H1 (cell line): ENCODE data around the gene GLG1. TPM values are rescaled to one million over a fixed set of nuclear protein-coding genes. Genes with fewer than 3 reads are reported as not detected.
"Not testable (repeated sequence)": the region's sequence is repeated elsewhere in the genome, so short reads cannot be mapped to it uniquely, and the experiment has no call there.

Experiments used
- CTCF ChIA-PET: fragments of 300-600 bp; sonication (Branson Sonifier 250); formaldehyde crosslinking; loops from one replicate; lab custom pipeline; 2021; ENCODE audit not compliant: partially characterized antibody; lab: Charles Lee
- POLR2A ChIA-PET: fragments of 300-600 bp; sonication (Branson Sonifier 250); formaldehyde crosslinking; loops from one replicate; lab custom pipeline; 2021; ENCODE audit warnings: inconsistent platforms; ENCODE audit not compliant: partially characterized antibody; lab: Charles Lee
- DNase-seq, 2 experiments: peaks; one replicate each; pipeline versions ENCODE4 v3.0.0 to v3.0.0-alpha.2; 2010 to 2022; ENCODE audit warnings: low spot score in 2 of 2, low read depth in 1 of 2, mixed read lengths in 1 of 2
- FAIRE-seq: peaks from 2 replicates; lab custom pipeline; 2011; peaks lifted over from hg19 to GRCh38; lab: Jason Lieb, UNC
- H2AFZ ChIP-seq: 2 replicates; pipeline ENCODE4 v1.8.1; 2012; ENCODE audit warnings: low read length, inconsistent platforms
- H2AK5ac ChIP-seq: 2 replicates; pipeline ENCODE4 v1.6.1; 2013; ENCODE audit warnings: low read depth, low read length
- H2BK120ac ChIP-seq: replicated peaks from 2 replicates; pipeline ENCODE3; 2013; ENCODE audit warnings: low read depth, low read length, inconsistent platforms
- H2BK12ac ChIP-seq: 2 replicates; pipeline ENCODE4 v1.6.1; 2013; ENCODE audit warnings: low read depth, low read length
- H2BK15ac ChIP-seq: 2 replicates; pipeline ENCODE4 v1.6.1; 2013; ENCODE audit warnings: low read length
- H2BK20ac ChIP-seq: 2 replicates; pipeline ENCODE4 v1.6.1; 2013; ENCODE audit warnings: low read length
- H2BK5ac ChIP-seq: 2 replicates; pipeline ENCODE4 v1.6.1; 2013; ENCODE audit warnings: low read depth, low read length
- H3K14ac ChIP-seq: 2 replicates; pipeline ENCODE4 v1.6.1; 2013; ENCODE audit warnings: inconsistent platforms; ENCODE audit not compliant: insufficient read length
- H3K18ac ChIP-seq: 2 replicates; pipeline ENCODE4 v1.6.1; 2013; ENCODE audit warnings: low read length; ENCODE audit errors: extremely low read depth
- H3K23ac ChIP-seq: 2 replicates; pipeline ENCODE4 v1.6.1; 2013; ENCODE audit warnings: inconsistent platforms; ENCODE audit not compliant: insufficient read length
- H3K23me2 ChIP-seq: 2 replicates; pipeline ENCODE4 v1.6.1; 2013; ENCODE audit warnings: low read depth, low read length
- H3K27ac ChIP-seq: 2 replicates; pipeline ENCODE4 v1.6.1; 2011; ENCODE audit warnings: low read depth, low read length, inconsistent platforms
- H3K27me3 ChIP-seq, 4 experiments: replicated peaks in 1 of 4; 1 replicate in 1 of 4; 2 replicates in 3 of 4; pipeline versions ENCODE4 v1.6.1 to v1.8.1; 2011 to 2013; ENCODE audit warnings: low read length in 3 of 4, mild to moderate bottlenecking in 3 of 4, inconsistent platforms in 2 of 4, mixed read lengths in 2 of 4, moderate library complexity in 1 of 4; ENCODE audit not compliant: control insufficient read depth in 3 of 4, insufficient read depth in 3 of 4; ENCODE audit errors: extremely low read depth in 1 of 4
- H3K36me3 ChIP-seq, 4 experiments: 2 replicates each; pipeline versions ENCODE4 v1.6.1 to v1.8.1; 2011 to 2013; ENCODE audit warnings: mild to moderate bottlenecking in 4 of 4, low read length in 3 of 4, moderate library complexity in 2 of 4, control low read depth in 1 of 4, inconsistent platforms in 1 of 4; ENCODE audit not compliant: insufficient read depth in 4 of 4, control insufficient read depth in 2 of 4
- H3K4ac ChIP-seq: replicated peaks from 2 replicates; pipeline ENCODE3; 2013; ENCODE audit warnings: low read length, low read depth, mixed read lengths, inconsistent platforms; ENCODE audit not compliant: insufficient read length
- H3K4me1 ChIP-seq, 4 experiments: replicated peaks in 1 of 4; 1 replicate in 1 of 4; 2 replicates in 3 of 4; pipeline versions ENCODE4 v1.6.1 to v1.8.1; 2011 to 2013; ENCODE audit warnings: low read length in 3 of 4, inconsistent platforms in 2 of 4, mixed read lengths in 1 of 4; ENCODE audit not compliant: insufficient read depth in 4 of 4, control insufficient read depth in 3 of 4
- H3K4me2 ChIP-seq, 2 experiments: 2 replicates each; pipeline versions ENCODE4 v1.6.1 to v1.8.1; 2011 to 2013; ENCODE audit warnings: low read depth in 2 of 2, low read length in 2 of 2, control low read depth in 1 of 2, inconsistent platforms in 1 of 2, mild to moderate bottlenecking in 1 of 2; ENCODE audit not compliant: insufficient read depth in 1 of 2
- H3K4me3 ChIP-seq, 4 experiments: fragments of 200-600, 300-600 bp in 1 of 4; sonication (generic), shearing (Covaris generic), sonication (Bioruptor Twin) in 1 of 4; 2 replicates each; pipeline versions ENCODE4 v1.5.1 to v1.8.1; 2011 to 2016; ENCODE audit warnings: low read length in 4 of 4, low read depth in 3 of 4, control low read depth in 2 of 4, inconsistent platforms in 2 of 4, mild to moderate bottlenecking in 2 of 4, mixed read lengths in 1 of 4, moderate library complexity in 1 of 4; ENCODE audit not compliant: insufficient read depth in 2 of 4; ENCODE audit errors: extremely low read depth in 1 of 4
- H3K56ac ChIP-seq: replicated peaks from 2 replicates; pipeline ENCODE3; 2013; ENCODE audit warnings: low read depth, mild to moderate bottlenecking, mixed read lengths, low read length, inconsistent platforms; ENCODE audit not compliant: insufficient read length
- H3K79me1 ChIP-seq: 2 replicates; pipeline ENCODE4 v1.6.1; 2013; ENCODE audit warnings: low read depth, low read length, control low read depth
- H3K79me2 ChIP-seq, 2 experiments: 2 replicates each; pipeline versions ENCODE4 v1.6.1 to v1.8.1; 2012 to 2013; ENCODE audit warnings: low read length in 2 of 2, mild to moderate bottlenecking in 2 of 2, inconsistent platforms in 1 of 2; ENCODE audit not compliant: insufficient read depth in 2 of 2, control insufficient read depth in 1 of 2
- H3K9ac ChIP-seq, 4 experiments: replicated peaks in 1 of 4; 1 replicate in 1 of 4; 2 replicates in 3 of 4; pipeline versions ENCODE4 v1.6.1 to v1.8.1; 2011 to 2013; ENCODE audit warnings: low read depth in 3 of 4, low read length in 3 of 4, control low read depth in 2 of 4, mild to moderate bottlenecking in 2 of 4, moderate library complexity in 2 of 4, inconsistent platforms in 1 of 4; ENCODE audit errors: extremely low read depth in 1 of 4
- H3K9me3 ChIP-seq, 2 experiments: 2 replicates each; pipeline versions ENCODE4 v1.6.1 to v1.8.1; 2012 to 2013; ENCODE audit warnings: mild to moderate bottlenecking in 2 of 2, moderate library complexity in 2 of 2, control low read depth in 1 of 2, inconsistent platforms in 1 of 2, low read depth in 1 of 2, low read length in 1 of 2, mixed read lengths in 1 of 2; ENCODE audit not compliant: insufficient read depth in 2 of 2
- H4K20me1 ChIP-seq, 2 experiments: replicated peaks in 1 of 2; 2 replicates each; pipeline versions ENCODE3 to v1.8.1; 2011 to 2013; ENCODE audit warnings: inconsistent platforms in 2 of 2, low read length in 2 of 2, mild to moderate bottlenecking in 1 of 2; ENCODE audit not compliant: insufficient read depth in 2 of 2, control insufficient read depth in 1 of 2
- H4K5ac ChIP-seq: 2 replicates; pipeline ENCODE4 v1.6.1; 2013; ENCODE audit warnings: low read length, low read depth, mixed read lengths, inconsistent platforms; ENCODE audit not compliant: insufficient read length
- H4K8ac ChIP-seq: 2 replicates; pipeline ENCODE4 v1.8.0; 2013; ENCODE audit warnings: mild to moderate bottlenecking, moderate library complexity, low read length, inconsistent platforms; ENCODE audit not compliant: insufficient read depth; ENCODE audit errors: extremely low read depth
- H4K91ac ChIP-seq: replicated peaks from 2 replicates; pipeline ENCODE3; 2013; ENCODE audit warnings: low read length, mixed read lengths, inconsistent platforms; ENCODE audit not compliant: insufficient read length
- KDM1A ChIP-seq: fragments of 200-600, 300-600 bp; sonication (generic); IDR thresholded peaks from 2 replicates; pipeline ENCODE4 v1.7.1; 2016; ENCODE audit warnings: mild to moderate bottlenecking, low read length, borderline replicate concordance
- RAD21 ChIP-seq, 2 experiments: IDR thresholded peaks in 1 of 2; conservative IDR thresholded peaks in 1 of 2; 2 replicates each; pipeline ENCODE4 v1.6.1; 2011; ENCODE audit warnings: low read depth in 2 of 2, low read length in 2 of 2, improper control_type of control experiment in 1 of 2, inconsistent platforms in 1 of 2, mild to moderate bottlenecking in 1 of 2, moderate library complexity in 1 of 2
- WGBS, 2 experiments: shearing (Covaris generic) in 1 of 2; methylation state at CpG; one replicate each; pipeline versions ENCODE4 v1.1.6 to v1.1.7; 2013 to 2015; ENCODE audit warnings: low lambda C conversion rate in 2 of 2, mixed read lengths in 2 of 2, inconsistent platforms in 1 of 2, low coverage in 1 of 2, missing lambda C conversion rate in 1 of 2; ENCODE audit not compliant: insufficient replicate concordance in 2 of 2, insufficient coverage in 1 of 2, insufficient read length in 1 of 2; ENCODE audit errors: extremely low coverage in 1 of 2, missing lambda C conversion rate in 1 of 2; 5-methylcytosine and 5-hydroxymethylcytosine counted together
- polyA plus RNA-seq, 7 experiments: library from polyadenylated mRNA; depleted of rRNA in 3 of 7; stranded (reverse) in 5 of 7; unstranded in 2 of 7; fragments of >200 nt in 5 of 7; fragments of 200-250 nt in 2 of 7; gene quantifications; 1 replicate in 5 of 7; 2 replicates in 1 of 7; 4 replicates in 1 of 7; pipeline versions ENCODE4 v1.2.1 to v1.2.3, GENCODE V29; 2011 to 2013; ENCODE audit warnings: missing spikeins in 2 of 7, mixed read lengths in 2 of 7
- total RNA-seq: library from RNA; stranded (reverse); fragmentation: NEBNext Ultra II Directional; extraction: Animal tissue kit (Norgen Biotek cat#: 25700); gene quantifications from 2 replicates; pipeline ENCODE4 v1.2.1, GENCODE V29; 2021
- TF ChIP-seq, protein P1 (sequence below), 3 experiments: IDR thresholded peaks; 1 replicate in 2 of 3; 2 replicates in 1 of 3; pipeline versions ENCODE4 v1.5.1 to v1.6.1; 2011; ENCODE audit warnings: low read length in 3 of 3, mild to moderate bottlenecking in 3 of 3, inconsistent platforms in 2 of 3, low read depth in 1 of 3, moderate library complexity in 1 of 3; ENCODE audit not compliant: insufficient read depth in 1 of 3; ENCODE audit errors: control extremely low read depth in 1 of 3
- TF ChIP-seq, protein P2 (sequence below): IDR thresholded peaks from 2 replicates; pipeline ENCODE4 v1.6.1; 2011; ENCODE audit warnings: low read length, improper control_type of control experiment

Gene GLG1
- total and polyA plus RNA-seq, 2 of the 8 experiments (the other 6 are each of a cell fraction or from before 2014, with no cell fraction given) = 53.4 to 139 TPM

DNA sequence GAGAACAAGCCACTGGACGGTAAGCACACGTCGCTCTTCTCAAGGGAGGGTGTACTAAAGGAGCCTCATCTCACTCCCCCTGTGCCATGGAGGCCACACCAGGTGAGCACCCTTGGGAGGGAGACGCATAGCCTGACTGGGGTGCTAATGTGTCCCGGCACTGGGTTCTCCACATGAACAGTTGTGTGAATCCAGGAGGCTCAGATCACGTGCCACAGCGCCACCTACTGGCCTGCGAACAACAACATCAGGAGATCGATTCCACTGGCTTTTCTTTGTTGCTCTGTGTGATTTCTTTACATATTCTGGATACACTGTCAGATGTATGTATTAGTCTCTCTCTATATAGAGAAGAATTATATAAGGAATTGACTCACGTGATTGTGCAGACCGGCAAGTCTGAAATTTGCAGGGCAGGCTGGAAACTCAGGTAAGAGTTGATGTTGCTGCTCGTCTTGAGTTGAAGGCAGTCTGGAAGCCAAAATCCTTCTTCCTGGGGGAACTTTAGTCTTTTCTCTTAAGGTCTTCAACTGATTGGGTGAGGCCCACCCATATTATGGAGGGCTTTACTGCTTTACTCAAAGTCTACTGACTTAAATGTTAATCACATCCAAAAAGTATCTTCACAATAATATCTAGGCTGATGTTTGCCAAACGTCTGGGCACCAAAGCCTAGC, 176.7 kb downstream of the GLG1 start:
- H3K4me1 ChIP-seq, H2AK5ac ChIP-seq, H4K91ac ChIP-seq, H3K18ac ChIP-seq, H3K23ac ChIP-seq, H2AFZ ChIP-seq, H2BK12ac ChIP-seq, H2BK120ac ChIP-seq, H3K4me3 ChIP-seq, POLR2A ChIA-PET, H4K20me1 ChIP-seq, H4K5ac ChIP-seq, FAIRE-seq, H3K9me3 ChIP-seq, H3K27me3 ChIP-seq, H2BK15ac ChIP-seq, H3K9ac ChIP-seq, H3K27ac ChIP-seq, CTCF ChIA-PET, H4K8ac ChIP-seq, H3K4me2 ChIP-seq, H3K23me2 ChIP-seq, H3K36me3 ChIP-seq, H3K56ac ChIP-seq, H3K79me2 ChIP-seq, H3K79me1 ChIP-seq, H3K4ac ChIP-seq, H3K14ac ChIP-seq, H2BK20ac ChIP-seq, H2BK5ac ChIP-seq: not testable (repeated sequence)
- WGBS, 2 experiments = 42% methylated on average over 13 of the region's 13 CpGs; no CpG with 5 or more reads in 1 of the 2 experiments
- DNase-seq = peak in 1 of 2 experiments; percentile 9
- TF ChIP-seq, protein P1, sequence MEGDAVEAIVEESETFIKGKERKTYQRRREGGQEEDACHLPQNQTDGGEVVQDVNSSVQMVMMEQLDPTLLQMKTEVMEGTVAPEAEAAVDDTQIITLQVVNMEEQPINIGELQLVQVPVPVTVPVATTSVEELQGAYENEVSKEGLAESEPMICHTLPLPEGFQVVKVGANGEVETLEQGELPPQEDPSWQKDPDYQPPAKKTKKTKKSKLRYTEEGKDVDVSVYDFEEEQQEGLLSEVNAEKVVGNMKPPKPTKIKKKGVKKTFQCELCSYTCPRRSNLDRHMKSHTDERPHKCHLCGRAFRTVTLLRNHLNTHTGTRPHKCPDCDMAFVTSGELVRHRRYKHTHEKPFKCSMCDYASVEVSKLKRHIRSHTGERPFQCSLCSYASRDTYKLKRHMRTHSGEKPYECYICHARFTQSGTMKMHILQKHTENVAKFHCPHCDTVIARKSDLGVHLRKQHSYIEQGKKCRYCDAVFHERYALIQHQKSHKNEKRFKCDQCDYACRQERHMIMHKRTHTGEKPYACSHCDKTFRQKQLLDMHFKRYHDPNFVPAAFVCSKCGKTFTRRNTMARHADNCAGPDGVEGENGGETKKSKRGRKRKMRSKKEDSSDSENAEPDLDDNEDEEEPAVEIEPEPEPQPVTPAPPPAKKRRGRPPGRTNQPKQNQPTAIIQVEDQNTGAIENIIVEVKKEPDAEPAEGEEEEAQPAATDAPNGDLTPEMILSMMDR (IDR thresholded peaks at IDR 0.05; ENCODE audit: control extremely low read depth in 1 of 3, insufficient read depth in 1 of 3, low read depth in 1 of 3, low read length in 3 of 3) = peak; percentile 45 to 75 (median 51)
- TF ChIP-seq KDM1A = peak; percentile 44; the same call in 1 of the 2 replicates
- TF ChIP-seq, protein P2, sequence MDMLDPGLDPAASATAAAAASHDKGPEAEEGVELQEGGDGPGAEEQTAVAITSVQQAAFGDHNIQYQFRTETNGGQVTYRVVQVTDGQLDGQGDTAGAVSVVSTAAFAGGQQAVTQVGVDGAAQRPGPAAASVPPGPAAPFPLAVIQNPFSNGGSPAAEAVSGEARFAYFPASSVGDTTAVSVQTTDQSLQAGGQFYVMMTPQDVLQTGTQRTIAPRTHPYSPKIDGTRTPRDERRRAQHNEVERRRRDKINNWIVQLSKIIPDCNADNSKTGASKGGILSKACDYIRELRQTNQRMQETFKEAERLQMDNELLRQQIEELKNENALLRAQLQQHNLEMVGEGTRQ = peak; percentile 24; the same call in 1 of the 2 replicates
- TF ChIP-seq RAD21 (IDR thresholded peaks at IDR 0.05 in 1 of 2, conservative IDR thresholded peaks at IDR 0.05 in 1 of 2; ENCODE audit: low read depth in 2 of 2, low read length in 2 of 2) = peak; percentile 69
